GM12878 (cell line): ENCODE data around the gene SLC25A42. TPM values are rescaled to one million over a fixed set of nuclear protein-coding genes. Genes with fewer than 3 reads are reported as not detected.

Experiments
- ATAC-seq: fragments of 200-7000 bp; cut with Tn5 transposase; 3 replicates; pipeline ENCODE4 v1.9.1; 2020; ENCODE audit warnings: mild to moderate bottlenecking, moderate library complexity
- BruUV-seq: library from RNA; stranded (reverse); fragments of 400-500 nt; replicated peaks from 2 replicates; lab custom pipeline; 2021; lab: Mats Ljungman, UMichigan
- CTCF ChIA-PET: fragments of 300-600 bp; sonication (Branson Sonifier 250); formaldehyde crosslinking; extraction: SDS; loops from one replicate; lab custom pipeline; 2021; ENCODE audit warnings: inconsistent platforms; lab: Yijun Ruan, JAX
- POLR2A ChIA-PET: fragments of 350-600 bp; formaldehyde crosslinking; extraction: SDS; loops from one replicate; lab custom pipeline; 2021; ENCODE audit warnings: inconsistent platforms; lab: Charles Lee
- RAD21 ChIA-PET: fragments of 300-600 bp; sonication (Branson Sonifier 250); formaldehyde crosslinking; loops from one replicate; lab custom pipeline; 2023; ENCODE audit warnings: antibody characterized with exemption; ENCODE audit not compliant: unreplicated experiment; lab: Charles Lee
- SMC1A ChIA-PET: fragments of 300-600 bp; sonication (Branson Sonifier 250); formaldehyde crosslinking; loops from one replicate; lab custom pipeline; 2023; ENCODE audit not compliant: unreplicated experiment, uncharacterized antibody; lab: Charles Lee
- DNase-seq: peaks from one replicate; pipeline ENCODE4 v3.0.0-alpha.2; 2011; ENCODE audit warnings: low read depth, low spot score
- FAIRE-seq: peaks from 3 replicates; lab custom pipeline; 2011; peaks lifted over from hg19 to GRCh38; lab: Jason Lieb, UNC
- H2AFZ ChIP-seq: 2 replicates; pipeline ENCODE4 v1.6.0; 2011; ENCODE audit warnings: low read depth, low read length, control low read depth; ENCODE audit not compliant: control insufficient read depth
- H3K27ac ChIP-seq: 2 replicates; pipeline ENCODE4 v1.5.1; 2011; ENCODE audit warnings: control low read depth; ENCODE audit not compliant: control insufficient read depth, insufficient read depth
- H3K27me3 ChIP-seq, 2 experiments: replicated peaks in 1 of 2; 2 replicates each; pipeline versions ENCODE4 v1.6.0 to v1.6.1; 2011; ENCODE audit warnings: low read length in 1 of 2; ENCODE audit not compliant: control insufficient read depth in 2 of 2, insufficient read depth in 2 of 2
- H3K36me3 ChIP-seq, 2 experiments: 2 replicates each; pipeline ENCODE4 v1.5.1; 2011; ENCODE audit warnings: low read length in 1 of 2; ENCODE audit not compliant: control insufficient read depth in 2 of 2, insufficient read depth in 2 of 2
- H3K4me1 ChIP-seq: 2 replicates; pipeline ENCODE4 v1.6.1; 2011; ENCODE audit warnings: mild to moderate bottlenecking, low read length, moderate library complexity, mixed read lengths; ENCODE audit not compliant: control insufficient read depth, insufficient read depth
- H3K4me2 ChIP-seq: 2 replicates; pipeline ENCODE4 v1.6.0; 2011; ENCODE audit warnings: control low read depth; ENCODE audit not compliant: control insufficient read depth, insufficient read depth
- H3K4me3 ChIP-seq: fragments of 200-600 bp; sonication (generic); 2 replicates; pipeline ENCODE4 v1.5.1; 2016
- H3K79me2 ChIP-seq: 2 replicates; pipeline ENCODE4 v1.6.0; 2011; ENCODE audit warnings: low read length; ENCODE audit not compliant: control insufficient read depth, insufficient read depth
- H3K9ac ChIP-seq: 2 replicates; pipeline ENCODE4 v1.8.0; 2011; ENCODE audit warnings: low read length, control low read depth, mixed read lengths; ENCODE audit not compliant: control insufficient read depth, insufficient read depth
- H3K9me3 ChIP-seq: replicated peaks from 3 replicates; pipeline ENCODE4 v1.5.1; 2011; ENCODE audit warnings: mild to moderate bottlenecking, low read length; ENCODE audit not compliant: control insufficient read depth, insufficient read depth
- H4K20me1 ChIP-seq: 2 replicates; pipeline ENCODE4 v1.6.0; 2011; ENCODE audit not compliant: control insufficient read depth, insufficient read depth
- ASH2L ChIP-seq: fragments of 300-600, 200-600 bp; sonication (generic); IDR thresholded peaks from 2 replicates; pipeline ENCODE4 v1.6.1; 2017; ENCODE audit warnings: low read depth, mild to moderate bottlenecking, borderline replicate concordance
- EP300 ChIP-seq, 2 experiments: fragments of 150-350 bp in 1 of 2; IDR thresholded peaks; 2 replicates each; pipeline ENCODE4 v1.6.1; 2011 to 2012; ENCODE audit warnings: low read depth in 2 of 2, low read length in 2 of 2, borderline replicate concordance in 1 of 2, improper control_type of control experiment in 1 of 2, inconsistent platforms in 1 of 2; ENCODE audit not compliant: control insufficient read depth in 1 of 2
- GATAD2B ChIP-seq: fragments of 450-650 bp; conservative IDR thresholded peaks from 2 replicates; pipeline ENCODE4 v1.6.1; 2017; ENCODE audit warnings: low read depth, mild to moderate bottlenecking, moderate library complexity
- IKZF2 ChIP-seq, 2 experiments: fragments of 450-650 bp; IDR thresholded peaks; 2 replicates each; pipeline ENCODE4 v1.6.1; 2017; ENCODE audit warnings: mild to moderate bottlenecking in 2 of 2, moderate library complexity in 2 of 2
- JUNB ChIP-seq: IDR thresholded peaks from 2 replicates; pipeline ENCODE4 v1.6.1; 2016; ENCODE audit warnings: antibody characterized with exemption, mild to moderate bottlenecking
- MXI1 ChIP-seq: fragments of 150-350 bp; IDR thresholded peaks from 2 replicates; pipeline ENCODE4 v1.6.1; 2011; ENCODE audit warnings: low read depth, mild to moderate bottlenecking, inconsistent platforms, low read length, improper control_type of control experiment
- NFYB ChIP-seq: IDR thresholded peaks from 2 replicates; pipeline ENCODE4 v1.6.1; 2011; ENCODE audit warnings: low read depth, mild to moderate bottlenecking, low read length, improper control_type of control experiment, moderate library complexity; ENCODE audit not compliant: insufficient read depth
- PAX8 ChIP-seq: fragments of 450-650 bp; IDR thresholded peaks from 2 replicates; pipeline ENCODE4 v1.6.1; 2017; ENCODE audit warnings: mild to moderate bottlenecking, moderate library complexity
- POLR2A ChIP-seq: IDR thresholded peaks from 2 replicates; pipeline ENCODE4 v1.6.1; 2011; ENCODE audit warnings: low read depth, mild to moderate bottlenecking, low read length
- RUNX3 ChIP-seq: IDR thresholded peaks from 2 replicates; pipeline ENCODE4 v1.6.1; 2012; ENCODE audit warnings: low read length, inconsistent platforms
- SIN3A ChIP-seq: IDR thresholded peaks from 2 replicates; pipeline ENCODE4 v1.6.1; 2012; ENCODE audit warnings: low read depth, low read length, improper control_type of control experiment
- SPI1 ChIP-seq: IDR thresholded peaks from 2 replicates; pipeline ENCODE4 v1.6.1; 2011; ENCODE audit warnings: low read depth, mild to moderate bottlenecking, low read length, moderate library complexity, borderline replicate concordance; ENCODE audit not compliant: insufficient read depth
- ZSCAN29 ChIP-seq: fragments of 450-650 bp; IDR thresholded peaks from 2 replicates; pipeline ENCODE4 v1.6.1; 2017; ENCODE audit warnings: mild to moderate bottlenecking, moderate library complexity
- WGBS: methylation state at CpG from one replicate; pipeline ENCODE4 v1.1.6; 2016; ENCODE audit warnings: low lambda C conversion rate; ENCODE audit not compliant: insufficient replicate concordance, insufficient coverage; ENCODE audit errors: missing lambda C conversion rate; 5-methylcytosine and 5-hydroxymethylcytosine counted together
- in situ Hi-C: fragments of 300-500 bp; cut with MboI; formaldehyde crosslinking; loops from 9 replicates; pipeline ENCODE4 v1.14.3; 2018; ENCODE audit warnings: mixed read lengths
- intact Hi-C: fragments of 100-400 bp; cut with micrococcal nuclease; formaldehyde crosslinking; loops from one replicate; pipeline ENCODE4 v1.14.2; 2022; ENCODE audit not compliant: unreplicated experiment
- polyA plus RNA-seq, 11 experiments: library from polyadenylated mRNA; depleted of rRNA in 4 of 11; unstranded in 6 of 11; stranded (reverse) in 5 of 11; fragments of >200 nt; fragmentation: Nextera tagmentation in 4 of 11; fragmentation: Illumina TruSeq in 1 of 11; extraction: Ambion mirVana in 4 of 11; extraction: Trizol in 1 of 11; gene quantifications; 1 replicate in 1 of 11; 2 replicates in 10 of 11; pipeline versions ENCODE4 v1.2.1 to v1.2.3, GENCODE V29; 2011 to 2016; ENCODE audit warnings: inconsistent platforms in 2 of 11, missing spikeins in 2 of 11, low read depth in 1 of 11
- total RNA-seq, 4 experiments: library from RNA; depleted of rRNA in 3 of 4; stranded (reverse); fragments of >200 nt in 3 of 4; fragmentation: Illumina TruSeq in 1 of 4; extraction: Trizol in 1 of 4; gene quantifications; 2 replicates each; pipeline versions ENCODE4 v1.2.1 to v1.2.3, GENCODE V29; 2013 to 2021
- TF ChIP-seq, protein P1 (sequence below): fragments of 450-650 bp; IDR thresholded peaks from 2 replicates; pipeline ENCODE4 v1.6.1; 2017; ENCODE audit warnings: borderline replicate concordance
- TF ChIP-seq, protein P2 (sequence below): fragments of 450-650 bp; IDR thresholded peaks from 2 replicates; pipeline ENCODE4 v1.6.1; 2016; ENCODE audit warnings: mild to moderate bottlenecking

Gene SLC25A42
- total and polyA plus RNA-seq, 10 of the 15 experiments (the other 5 are each of a cell fraction or from before 2014, with no cell fraction given) = 0.24 to 19.2 (median 9.6) TPM

DNA sequence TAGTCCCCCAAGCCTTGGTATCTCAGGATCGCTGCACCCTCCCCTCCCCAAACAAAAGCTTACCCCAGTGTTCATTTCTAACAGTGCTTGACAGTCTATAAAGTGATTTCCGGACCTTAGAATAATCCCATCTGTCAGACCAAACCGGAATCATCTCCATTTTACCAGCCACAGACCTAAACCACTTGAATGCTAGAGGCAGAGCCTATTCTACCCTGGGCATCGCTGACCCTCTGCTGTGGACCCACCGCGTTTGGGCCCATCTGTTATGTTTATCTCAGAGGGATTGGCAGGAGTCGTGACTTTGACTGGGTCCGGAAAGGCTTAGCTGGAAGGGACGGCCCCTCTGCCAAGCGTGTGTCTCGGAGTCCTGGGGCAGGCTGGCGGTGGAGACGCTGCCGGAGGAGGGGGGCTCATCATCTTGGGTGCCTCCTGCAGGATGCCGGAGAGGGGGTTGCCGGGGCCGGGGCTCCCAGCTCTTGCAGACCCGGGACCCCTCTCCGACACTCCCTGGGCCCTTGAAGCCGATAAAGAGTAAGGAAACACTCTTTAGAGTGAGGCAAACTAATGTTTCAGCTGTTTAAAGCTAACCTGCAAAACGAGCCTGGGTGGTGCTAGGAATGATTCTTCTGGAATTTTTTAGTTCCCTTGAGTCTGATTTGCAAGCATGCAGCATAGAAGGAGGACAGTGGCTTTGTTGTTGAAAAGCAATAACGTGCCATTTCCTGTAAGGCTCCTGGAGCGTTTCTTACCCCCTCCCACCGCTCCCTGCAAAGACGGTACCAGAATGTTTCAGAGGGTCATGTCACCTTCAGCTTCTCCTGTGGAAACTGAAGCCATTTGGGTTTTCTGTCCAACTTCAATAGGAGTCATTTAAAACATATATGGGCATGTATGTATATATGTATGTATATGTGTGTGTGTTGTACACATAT is 1.3 kb downstream of the SLC25A42 start:
- Histone ChIP-seq H3K27ac (peak overlapping the region; percentile 89), H4K20me1 (no peaks in the 10 kb centered on the region), H3K79me2 (peaks cover 26% of the 10 kb centered on the region), H2AFZ (peak overlapping the region; percentile 85), H3K9me3 (no peaks in the 10 kb centered on the region), H3K4me2 (peak overlapping the region; percentile 94), H3K4me3 (peak overlapping the region; percentile 95), H3K36me3 (peaks cover 0 to 1% of the 10 kb centered on the region in 2 experiments; a peak in 2 of 4 replicates), H3K9ac (peak overlapping the region; percentile 89), H3K27me3 (no peaks in the 10 kb centered on the region), H3K4me1 (peaks cover 23% of the 10 kb centered on the region)
- in situ Hi-C loops (no loop called here), intact Hi-C loops (no loop called here)
- TSS peak; percentile 47 for BruUV-seq
- POLR2A ChIA-PET = no interaction called here
- CTCF ChIA-PET = interaction anchor here (1.8 kb wide), 2 partner anchors 51 to 110 kb away, joined by 5 to 9 read pairs; no protein-coding TSS in a partner anchor
- SMC1A ChIA-PET = no interaction called here
- RAD21 ChIA-PET = interaction anchor here (1.1 to 1.5 kb wide), 3 partner anchors 34 to 92 kb away, joined by 3 read pairs; no protein-coding TSS in a partner anchor
- DNase-seq = no peak
- ATAC-seq = no peak
- no peak for TF ChIP-seq PAX8
- TF ChIP-seq GATAD2B = no peak
- no peak for TF ChIP-seq NFYB
- TF ChIP-seq EP300 (IDR thresholded peaks at IDR 0.05; ENCODE audit: borderline replicate concordance in 1 of 2, control insufficient read depth in 1 of 2, low read depth in 2 of 2, low read length in 2 of 2) = no peak
- no peak for TF ChIP-seq SIN3A
- TF ChIP-seq MXI1 = no peak
- no peak for TF ChIP-seq ASH2L
- no peak for TF ChIP-seq SPI1
- TF ChIP-seq, protein P1, sequence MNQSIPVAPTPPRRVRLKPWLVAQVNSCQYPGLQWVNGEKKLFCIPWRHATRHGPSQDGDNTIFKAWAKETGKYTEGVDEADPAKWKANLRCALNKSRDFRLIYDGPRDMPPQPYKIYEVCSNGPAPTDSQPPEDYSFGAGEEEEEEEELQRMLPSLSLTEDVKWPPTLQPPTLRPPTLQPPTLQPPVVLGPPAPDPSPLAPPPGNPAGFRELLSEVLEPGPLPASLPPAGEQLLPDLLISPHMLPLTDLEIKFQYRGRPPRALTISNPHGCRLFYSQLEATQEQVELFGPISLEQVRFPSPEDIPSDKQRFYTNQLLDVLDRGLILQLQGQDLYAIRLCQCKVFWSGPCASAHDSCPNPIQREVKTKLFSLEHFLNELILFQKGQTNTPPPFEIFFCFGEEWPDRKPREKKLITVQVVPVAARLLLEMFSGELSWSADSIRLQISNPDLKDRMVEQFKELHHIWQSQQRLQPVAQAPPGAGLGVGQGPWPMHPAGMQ = no peak
- TF ChIP-seq IKZF2 (IDR thresholded peaks at IDR 0.05) = no peak
- TF ChIP-seq POLR2A = peak; percentile 59
- 0 out of 2 replicates have a peak, but pooled peaks have one; percentile 19 for TF ChIP-seq RUNX3
- TF ChIP-seq, protein P2, sequence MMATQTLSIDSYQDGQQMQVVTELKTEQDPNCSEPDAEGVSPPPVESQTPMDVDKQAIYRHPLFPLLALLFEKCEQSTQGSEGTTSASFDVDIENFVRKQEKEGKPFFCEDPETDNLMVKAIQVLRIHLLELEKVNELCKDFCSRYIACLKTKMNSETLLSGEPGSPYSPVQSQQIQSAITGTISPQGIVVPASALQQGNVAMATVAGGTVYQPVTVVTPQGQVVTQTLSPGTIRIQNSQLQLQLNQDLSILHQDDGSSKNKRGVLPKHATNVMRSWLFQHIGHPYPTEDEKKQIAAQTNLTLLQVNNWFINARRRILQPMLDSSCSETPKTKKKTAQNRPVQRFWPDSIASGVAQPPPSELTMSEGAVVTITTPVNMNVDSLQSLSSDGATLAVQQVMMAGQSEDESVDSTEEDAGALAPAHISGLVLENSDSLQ = peak; percentile 28; the same call in 1 of the 2 replicates
- TF ChIP-seq JUNB = no peak
- no peak for TF ChIP-seq ZSCAN29
- under 1% methylated on average over 25 of the region's 25 CpGs for WGBS
- peak; percentile 61 for FAIRE-seq
